ENCODE measurements around the gene CHD9. TPM values are rescaled to one million over a fixed set of nuclear protein-coding genes. Genes with fewer than 3 reads are reported as not detected.

CHD9 gene
- total RNA-seq, 4 donors from 2014 or later, result 45.2 to 64.0 (median 49.5) TPM

GRCh38 chr16:53058882-53059281 is 4.1 kb downstream of the CHD9 start:
- Histone ChIP-seq H3K4me1 (peaks cover 30 to 52% (median 44%) of the 10 kb centered on the region in 4 donors), H3K9me3 (no peaks in the 10 kb centered on the region), H3K36me3 (no peaks in the 10 kb centered on the region), H3K4me3 (no peak overlapping the region), H3K27me3 (no peaks in the 10 kb centered on the region), H3K27ac (replicated peaks in 1 of 4) (no peak overlapping the region)
- TF ChIP-seq CTCF (IDR thresholded peaks at IDR 0.05) (no peak), POLR2AphosphoS5 (IDR thresholded peaks at IDR 0.05) (no peak), POLR2A (IDR thresholded peaks at IDR 0.05; ENCODE audit: low read depth) (no peak), EP300 (IDR thresholded peaks at IDR 0.05) (no peak)
- intact Hi-C loops (cut with DNase I), result loop anchor here (5.0 to 10.0 kb wide), 2 partner anchors 33 to 226 kb away; no protein-coding TSS in a partner anchor
- no peak for DNase-seq (ENCODE audit: extremely low spot score)
- 95% methylated on average over 5 of the region's 5 CpGs for WGBS

GRCh38 chr16:53059672-53060071 is 4.9 kb downstream of the CHD9 start:
- H3K27ac ChIP-seq (replicated peaks in 1 of 4), result no peak overlapping the region
- TF ChIP-seq EP300 (IDR thresholded peaks at IDR 0.05), result no peak
- no peak for TF ChIP-seq CTCF (IDR thresholded peaks at IDR 0.05)
- TF ChIP-seq POLR2A (IDR thresholded peaks at IDR 0.05; ENCODE audit: low read depth), result no peak
- TF ChIP-seq POLR2AphosphoS5 (IDR thresholded peaks at IDR 0.05), result no peak
- no peaks in the 10 kb centered on the region for H3K9me3 ChIP-seq
- DNase-seq (ENCODE audit: extremely low spot score), result no peak
- no peaks in the 10 kb centered on the region for H3K36me3 ChIP-seq
- intact Hi-C loops (cut with DNase I), result loop anchor here (5.0 to 10.0 kb wide), 2 partner anchors 33 to 225 kb away; no protein-coding TSS in a partner anchor
- peaks cover 31 to 53% (median 42%) of the 10 kb centered on the region in 4 donors for H3K4me1 ChIP-seq
- H3K4me3 ChIP-seq, result no peak overlapping the region
- WGBS, result 88% methylated on average over 7 of the region's 7 CpGs
- H3K27me3 ChIP-seq, result no peaks in the 10 kb centered on the region

GRCh38 chr16:53061256-53061655 is 6.5 kb downstream of the CHD9 start:
- H3K4me1 ChIP-seq, result peaks cover 34 to 55% (median 44%) of the 10 kb centered on the region in 4 donors
- intact Hi-C loops (cut with DNase I), result no loop called here

GRCh38 chr16:53061701-53062159 is 6.9 kb downstream of the CHD9 start:
- no peak overlapping the region for H3K27ac ChIP-seq (replicated peaks in 1 of 4)
- intact Hi-C loops (cut with DNase I), result no loop called here

More at GRCh38 chr16:53061256-53061655, 6.5 kb downstream of the CHD9 start:
- Histone ChIP-seq H3K9me3 (no peaks in the 10 kb centered on the region), H3K36me3 (no peaks in the 10 kb centered on the region), H3K4me3 (no peak overlapping the region), H3K27ac (replicated peaks in 1 of 4) (no peak overlapping the region), H3K27me3 (no peaks in the 10 kb centered on the region)
- TF ChIP-seq EP300 (IDR thresholded peaks at IDR 0.05), result no peak
- TF ChIP-seq CTCF (IDR thresholded peaks at IDR 0.05), result no peak
- TF ChIP-seq POLR2AphosphoS5 (IDR thresholded peaks at IDR 0.05), result no peak
- TF ChIP-seq POLR2A (IDR thresholded peaks at IDR 0.05; ENCODE audit: low read depth), result no peak
- no peak for DNase-seq (ENCODE audit: extremely low spot score)
- WGBS, result 92% methylated on average over 5 of the region's 5 CpGs

More at GRCh38 chr16:53061701-53062159, 6.9 kb downstream of the CHD9 start:
- H3K9me3 ChIP-seq, result no peaks in the 10 kb centered on the region
- no peak for DNase-seq (ENCODE audit: extremely low spot score)
- H3K36me3 ChIP-seq, result no peaks in the 10 kb centered on the region
- H3K4me1 ChIP-seq, result peaks cover 32 to 55% (median 44%) of the 10 kb centered on the region in 4 donors
- WGBS, result 57% methylated on average over 3 of the region's 3 CpGs
- H3K4me3 ChIP-seq, result no peak overlapping the region
- no peaks in the 10 kb centered on the region for H3K27me3 ChIP-seq
- TF ChIP-seq CTCF (IDR thresholded peaks at IDR 0.05) (no peak), POLR2AphosphoS5 (IDR thresholded peaks at IDR 0.05) (no peak)
